ENCODE data around the gene LMX1B.

DNA sequence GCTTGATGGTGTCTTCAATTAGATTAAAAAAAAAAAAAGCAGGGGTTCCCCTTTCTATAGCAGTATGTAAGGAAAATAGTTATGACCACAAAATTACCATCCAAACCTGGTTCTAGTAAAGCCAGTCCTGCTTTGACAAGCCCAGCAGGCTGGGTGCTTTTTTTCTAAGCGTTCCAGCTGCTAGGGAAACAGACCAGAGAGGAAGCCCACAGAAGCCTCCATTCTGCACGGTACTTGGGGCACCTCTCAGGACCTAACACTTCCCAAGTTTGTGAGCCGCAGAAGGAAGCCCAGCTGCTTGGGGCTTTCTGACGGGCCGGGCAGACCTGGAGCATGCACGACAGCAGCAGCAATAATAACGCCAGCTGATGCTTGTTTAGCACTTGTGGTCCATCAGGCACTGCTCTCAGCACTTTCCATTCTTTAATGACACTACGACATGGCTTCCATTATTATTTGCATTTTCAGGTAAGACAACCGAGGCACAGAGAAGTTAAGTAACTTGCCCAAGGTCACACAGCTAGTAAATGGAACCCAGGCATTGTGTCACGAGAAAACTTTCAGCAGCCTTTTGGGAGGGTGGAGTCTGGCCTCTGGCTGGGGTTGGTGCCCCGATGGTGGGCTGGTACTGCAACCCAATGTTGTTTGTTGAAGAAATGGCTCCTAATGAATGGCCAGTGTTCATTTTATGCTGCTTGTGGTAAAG, 15.4 kb downstream of the LMX1B start:
- TF ChIP-seq, protein P1, sequence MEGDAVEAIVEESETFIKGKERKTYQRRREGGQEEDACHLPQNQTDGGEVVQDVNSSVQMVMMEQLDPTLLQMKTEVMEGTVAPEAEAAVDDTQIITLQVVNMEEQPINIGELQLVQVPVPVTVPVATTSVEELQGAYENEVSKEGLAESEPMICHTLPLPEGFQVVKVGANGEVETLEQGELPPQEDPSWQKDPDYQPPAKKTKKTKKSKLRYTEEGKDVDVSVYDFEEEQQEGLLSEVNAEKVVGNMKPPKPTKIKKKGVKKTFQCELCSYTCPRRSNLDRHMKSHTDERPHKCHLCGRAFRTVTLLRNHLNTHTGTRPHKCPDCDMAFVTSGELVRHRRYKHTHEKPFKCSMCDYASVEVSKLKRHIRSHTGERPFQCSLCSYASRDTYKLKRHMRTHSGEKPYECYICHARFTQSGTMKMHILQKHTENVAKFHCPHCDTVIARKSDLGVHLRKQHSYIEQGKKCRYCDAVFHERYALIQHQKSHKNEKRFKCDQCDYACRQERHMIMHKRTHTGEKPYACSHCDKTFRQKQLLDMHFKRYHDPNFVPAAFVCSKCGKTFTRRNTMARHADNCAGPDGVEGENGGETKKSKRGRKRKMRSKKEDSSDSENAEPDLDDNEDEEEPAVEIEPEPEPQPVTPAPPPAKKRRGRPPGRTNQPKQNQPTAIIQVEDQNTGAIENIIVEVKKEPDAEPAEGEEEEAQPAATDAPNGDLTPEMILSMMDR (IDR thresholded peaks at IDR 0.05 in 2 of 3, conservative IDR thresholded peaks at IDR 0.05 in 1 of 3; ENCODE audit: borderline replicate concordance in 1 of 3, insufficient read depth in 1 of 3, low read depth in 2 of 3, low read length in 2 of 3), result no peak
- TF ChIP-seq POLR2AphosphoS5 (IDR thresholded peaks at IDR 0.05; ENCODE audit: low read depth, low read length) (no peak), YY1 (IDR thresholded peaks at IDR 0.05; ENCODE audit: extremely low read depth, insufficient replicate concordance, low read depth, low read length) (no peak), POLR2A (IDR thresholded peaks at IDR 0.05; ENCODE audit: borderline replicate concordance, extremely low read depth, insufficient read depth, insufficient read length) (no peak), CBX3 (IDR thresholded peaks at IDR 0.05; ENCODE audit: low read depth) (no peak), ZNF274 (IDR thresholded peaks at IDR 0.05; ENCODE audit: low read depth, low read length) (no peak), EZH2phosphoT487 (IDR thresholded peaks at IDR 0.05; ENCODE audit: borderline replicate concordance) (no peak)
- TF ChIP-seq, protein P2, sequence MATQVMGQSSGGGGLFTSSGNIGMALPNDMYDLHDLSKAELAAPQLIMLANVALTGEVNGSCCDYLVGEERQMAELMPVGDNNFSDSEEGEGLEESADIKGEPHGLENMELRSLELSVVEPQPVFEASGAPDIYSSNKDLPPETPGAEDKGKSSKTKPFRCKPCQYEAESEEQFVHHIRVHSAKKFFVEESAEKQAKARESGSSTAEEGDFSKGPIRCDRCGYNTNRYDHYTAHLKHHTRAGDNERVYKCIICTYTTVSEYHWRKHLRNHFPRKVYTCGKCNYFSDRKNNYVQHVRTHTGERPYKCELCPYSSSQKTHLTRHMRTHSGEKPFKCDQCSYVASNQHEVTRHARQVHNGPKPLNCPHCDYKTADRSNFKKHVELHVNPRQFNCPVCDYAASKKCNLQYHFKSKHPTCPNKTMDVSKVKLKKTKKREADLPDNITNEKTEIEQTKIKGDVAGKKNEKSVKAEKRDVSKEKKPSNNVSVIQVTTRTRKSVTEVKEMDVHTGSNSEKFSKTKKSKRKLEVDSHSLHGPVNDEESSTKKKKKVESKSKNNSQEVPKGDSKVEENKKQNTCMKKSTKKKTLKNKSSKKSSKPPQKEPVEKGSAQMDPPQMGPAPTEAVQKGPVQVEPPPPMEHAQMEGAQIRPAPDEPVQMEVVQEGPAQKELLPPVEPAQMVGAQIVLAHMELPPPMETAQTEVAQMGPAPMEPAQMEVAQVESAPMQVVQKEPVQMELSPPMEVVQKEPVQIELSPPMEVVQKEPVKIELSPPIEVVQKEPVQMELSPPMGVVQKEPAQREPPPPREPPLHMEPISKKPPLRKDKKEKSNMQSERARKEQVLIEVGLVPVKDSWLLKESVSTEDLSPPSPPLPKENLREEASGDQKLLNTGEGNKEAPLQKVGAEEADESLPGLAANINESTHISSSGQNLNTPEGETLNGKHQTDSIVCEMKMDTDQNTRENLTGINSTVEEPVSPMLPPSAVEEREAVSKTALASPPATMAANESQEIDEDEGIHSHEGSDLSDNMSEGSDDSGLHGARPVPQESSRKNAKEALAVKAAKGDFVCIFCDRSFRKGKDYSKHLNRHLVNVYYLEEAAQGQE (IDR thresholded peaks at IDR 0.05; ENCODE audit: low read depth), result no peak

All from HCT116 (cell line).